HEK293 (cell line): ENCODE measurements around the gene RAMP3.

Experiments used
- CTCF ChIA-PET: fragments of 350-600 bp; formaldehyde crosslinking; extraction: SDS; loops from one replicate; lab custom pipeline; 2021; ENCODE audit warnings: antibody characterized with exemption; lab: Yijun Ruan, JAX
- POLR2A ChIA-PET: fragments of 300-600 bp; formaldehyde crosslinking; extraction: SDS; loops from one replicate; lab custom pipeline; 2020; ENCODE audit warnings: antibody characterized with exemption, inconsistent platforms; lab: Yijun Ruan, JAX
- H3K27ac ChIP-seq: fragments of 200-500 bp; sonication (Bioruptor generic); 2 replicates; pipeline ENCODE4 v1.5.1; 2014; ENCODE audit warnings: low read depth, low read length, control low read depth, inconsistent platforms; ENCODE audit errors: extremely low read depth
- H3K36me3 ChIP-seq, 2 experiments: fragments of 200-500 bp in 1 of 2; sonication (Bioruptor generic) in 1 of 2; 1 replicate in 1 of 2; 2 replicates in 1 of 2; pipeline ENCODE4 v1.5.1; 2014 to 2017; ENCODE audit warnings: inconsistent platforms in 2 of 2, low read length in 2 of 2; ENCODE audit not compliant: control insufficient read depth in 2 of 2, insufficient read depth in 1 of 2
- H3K4me1 ChIP-seq: fragments of 200-500 bp; sonication (Bioruptor generic); 2 replicates; pipeline ENCODE4 v1.5.1; 2014; ENCODE audit warnings: mild to moderate bottlenecking, low read length, inconsistent platforms; ENCODE audit not compliant: control insufficient read depth, insufficient read depth
- H3K4me3 ChIP-seq: 2 replicates; pipeline ENCODE4 v1.5.1; 2011; ENCODE audit warnings: low read depth, mild to moderate bottlenecking, control low read depth, low read length, moderate library complexity
- H3K9me3 ChIP-seq: fragments of 200-500 bp; sonication (Bioruptor generic); 2 replicates; pipeline ENCODE4 v1.5.1; 2014; ENCODE audit warnings: low read depth, low read length, inconsistent platforms; ENCODE audit not compliant: control insufficient read depth, insufficient read depth
- BCL11B ChIP-seq: fragments of 450-650 bp; formaldehyde crosslinking; IDR thresholded peaks from 2 replicates; pipeline ENCODE4 v1.5.1; 2016; ENCODE audit warnings: low read depth, missing biosample characterization, missing genetic modification characterization
- HOXA7 ChIP-seq: sonication (generic); formaldehyde crosslinking; IDR thresholded peaks from 2 replicates; pipeline ENCODE4 v1.8.1; 2022; ENCODE audit warnings: missing genetic modification reagents, borderline replicate concordance
- OVOL3 ChIP-seq: fragments of 450-650 bp; formaldehyde crosslinking; IDR thresholded peaks from 2 replicates; pipeline ENCODE4 v1.5.1; 2016; ENCODE audit warnings: missing biosample characterization, missing genetic modification characterization
- ZBTB1 ChIP-seq: fragments of 450-650 bp; formaldehyde crosslinking; IDR thresholded peaks from 2 replicates; pipeline ENCODE4 v1.5.1; 2016; ENCODE audit warnings: missing biosample characterization, missing genetic modification characterization
- ZEB2 ChIP-seq: fragments of 450-650 bp; formaldehyde crosslinking; IDR thresholded peaks from 2 replicates; pipeline ENCODE4 v1.5.1; 2016; ENCODE audit warnings: missing biosample characterization, missing genetic modification characterization
- ZNF112 ChIP-seq: fragments of 450-650 bp; formaldehyde crosslinking; IDR thresholded peaks from 2 replicates; pipeline ENCODE4 v1.5.0; 2017; ENCODE audit warnings: missing biosample characterization, missing genetic modification characterization
- ZNF121 ChIP-seq: fragments of 450-650 bp; formaldehyde crosslinking; IDR thresholded peaks from 2 replicates; pipeline ENCODE4 v1.5.1; 2016; ENCODE audit warnings: missing biosample characterization, missing genetic modification characterization
- ZNF140 ChIP-seq: fragments of 450-650 bp; formaldehyde crosslinking; IDR thresholded peaks from 2 replicates; pipeline ENCODE4 v1.5.1; 2016; ENCODE audit warnings: missing biosample characterization, missing genetic modification characterization
- ZNF174 ChIP-seq: fragments of 450-650 bp; formaldehyde crosslinking; IDR thresholded peaks from 2 replicates; pipeline ENCODE4 v1.5.0; 2017; ENCODE audit warnings: missing biosample characterization, mild to moderate bottlenecking, missing genetic modification characterization
- ZNF2 ChIP-seq: fragments of 450-650 bp; formaldehyde crosslinking; IDR thresholded peaks from 2 replicates; pipeline ENCODE4 v1.5.1; 2016; ENCODE audit warnings: missing biosample characterization, missing genetic modification characterization
- ZNF211 ChIP-seq: fragments of 450-650 bp; formaldehyde crosslinking; IDR thresholded peaks from 2 replicates; pipeline ENCODE4 v1.5.1; 2016; ENCODE audit warnings: low read depth, missing biosample characterization, missing genetic modification characterization
- ZNF341 ChIP-seq: fragments of 450-650 bp; formaldehyde crosslinking; IDR thresholded peaks from 2 replicates; pipeline ENCODE4; 2016; ENCODE audit warnings: low read depth, missing biosample characterization, missing genetic modification characterization
- ZNF426 ChIP-seq: fragments of 450-650 bp; formaldehyde crosslinking; IDR thresholded peaks from 2 replicates; pipeline ENCODE4 v1.5.1; 2017; ENCODE audit warnings: missing biosample characterization, missing genetic modification characterization, mild to moderate bottlenecking, inconsistent platforms, moderate library complexity
- ZNF600 ChIP-seq: fragments of 450-650 bp; formaldehyde crosslinking; IDR thresholded peaks from 2 replicates; pipeline ENCODE4 v1.5.1; 2016; ENCODE audit warnings: missing biosample characterization, missing genetic modification characterization
- ZNF664 ChIP-seq: fragments of 450-650 bp; formaldehyde crosslinking; IDR thresholded peaks from 2 replicates; pipeline ENCODE4 v1.5.1; 2016; ENCODE audit warnings: missing biosample characterization, missing genetic modification characterization
- TF ChIP-seq, protein P1 (sequence below): fragments of 450-650 bp; formaldehyde crosslinking; IDR thresholded peaks from 2 replicates; pipeline ENCODE4 v1.5.1; 2016; ENCODE audit warnings: missing biosample characterization, missing genetic modification characterization
- TF ChIP-seq, protein P2 (sequence below): fragments of 450-650 bp; formaldehyde crosslinking; IDR thresholded peaks from 2 replicates; pipeline ENCODE4 v1.5.1; 2016; ENCODE audit warnings: missing biosample characterization, missing genetic modification characterization
- TF ChIP-seq, protein P3 (sequence below): fragments of 450-650 bp; formaldehyde crosslinking; conservative IDR thresholded peaks from 2 replicates; pipeline ENCODE4 v1.5.1; 2016; ENCODE audit warnings: low read depth, missing biosample characterization, missing genetic modification characterization

RAMP3 gene

DNA sequence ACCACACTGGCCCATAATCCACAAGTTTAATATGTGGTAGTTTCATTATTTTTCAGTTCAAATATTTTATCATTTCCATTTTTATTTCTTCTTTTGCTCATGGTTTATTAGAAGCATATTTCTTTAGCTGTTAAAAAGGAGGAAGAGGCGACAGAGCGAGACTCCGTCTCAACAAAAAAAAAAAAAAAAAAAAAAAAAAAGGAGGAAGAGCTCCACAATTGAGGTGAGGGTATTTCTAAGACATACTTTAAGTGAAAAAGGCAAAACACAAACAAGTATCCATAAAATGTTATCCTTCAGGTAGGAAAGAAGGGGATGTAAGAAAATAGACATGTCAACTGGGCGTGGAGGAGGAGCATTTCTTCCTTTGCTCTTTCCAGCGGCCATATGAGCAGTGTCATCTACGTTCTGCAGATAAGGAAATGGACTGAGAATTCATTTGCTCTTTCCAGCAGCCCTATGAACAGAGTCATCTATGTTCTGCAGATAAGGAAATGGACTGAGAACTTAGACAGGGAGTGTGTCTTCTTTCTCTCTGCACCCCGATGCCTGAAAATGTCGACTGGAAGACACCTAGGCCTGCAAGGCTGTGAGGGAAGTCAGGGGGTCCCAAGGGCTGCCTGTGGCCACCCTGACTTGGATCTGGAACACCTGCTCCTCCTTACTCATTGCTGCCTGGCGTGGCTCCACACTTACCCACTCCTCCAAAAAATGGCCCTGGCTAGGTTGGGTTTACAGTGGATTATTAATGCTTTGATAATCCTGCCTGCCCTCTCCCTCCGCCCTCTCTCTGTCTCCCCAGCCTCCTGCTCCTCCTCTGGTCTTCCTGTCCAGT, 18.9 kb upstream of the RAMP3 start (continued):
- TF ChIP-seq ZNF140 (tag by site-specific recombination) (no peak), ZNF426 (tag by site-specific recombination) (no peak), BCL11B (tag by site-specific recombination) (no peak), ZNF341 (no peak)

DNA sequence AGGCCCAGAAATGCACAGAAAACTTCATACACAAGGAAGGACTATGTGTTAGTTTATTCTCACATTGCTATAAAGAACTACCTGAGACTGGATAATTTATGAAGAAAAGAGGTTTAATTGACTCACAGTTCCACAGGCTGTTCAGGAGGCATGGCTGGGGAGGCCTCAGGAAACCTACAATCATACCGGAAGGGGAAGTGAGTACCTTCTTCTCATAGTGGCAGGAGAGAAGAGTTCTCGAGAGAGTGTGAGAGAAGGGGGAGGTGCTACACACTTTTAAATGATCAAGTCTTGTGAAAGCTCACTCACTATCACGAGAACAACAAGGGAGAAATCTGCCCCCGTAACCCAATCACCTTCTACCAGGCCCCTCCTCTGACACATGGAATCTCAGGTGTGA, 16.8 kb upstream of the RAMP3 start:
- H3K27ac ChIP-seq, result no peak overlapping the region
- POLR2A ChIA-PET, result no interaction called here

More for the DNA sequence above, 16.8 kb upstream of the RAMP3 start:
- Histone ChIP-seq H3K4me3 (no peak overlapping the region), H3K4me1 (no peaks in the 10 kb centered on the region), H3K9me3 (no peaks in the 10 kb centered on the region), H3K36me3 (no peaks in the 10 kb centered on the region)
- TF ChIP-seq, protein P1, sequence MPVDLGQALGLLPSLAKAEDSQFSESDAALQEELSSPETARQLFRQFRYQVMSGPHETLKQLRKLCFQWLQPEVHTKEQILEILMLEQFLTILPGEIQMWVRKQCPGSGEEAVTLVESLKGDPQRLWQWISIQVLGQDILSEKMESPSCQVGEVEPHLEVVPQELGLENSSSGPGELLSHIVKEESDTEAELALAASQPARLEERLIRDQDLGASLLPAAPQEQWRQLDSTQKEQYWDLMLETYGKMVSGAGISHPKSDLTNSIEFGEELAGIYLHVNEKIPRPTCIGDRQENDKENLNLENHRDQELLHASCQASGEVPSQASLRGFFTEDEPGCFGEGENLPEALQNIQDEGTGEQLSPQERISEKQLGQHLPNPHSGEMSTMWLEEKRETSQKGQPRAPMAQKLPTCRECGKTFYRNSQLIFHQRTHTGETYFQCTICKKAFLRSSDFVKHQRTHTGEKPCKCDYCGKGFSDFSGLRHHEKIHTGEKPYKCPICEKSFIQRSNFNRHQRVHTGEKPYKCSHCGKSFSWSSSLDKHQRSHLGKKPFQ (tag by site-specific recombination), result no peak
- TF ChIP-seq ZNF2 (tag by site-specific recombination), result no peak
- TF ChIP-seq ZNF121 (tag by site-specific recombination), result no peak
- TF ChIP-seq ZNF112 (tag by site-specific recombination), result no peak
- no peak for TF ChIP-seq ZBTB1 (tag by site-specific recombination)
- TF ChIP-seq ZEB2 (tag by site-specific recombination), result no peak
- no peak for TF ChIP-seq ZNF600 (tag by site-specific recombination)
- no peak for TF ChIP-seq ZNF211 (tag by site-specific recombination)
- no peak for TF ChIP-seq ZNF174 (tag by site-specific recombination)
- TF ChIP-seq, protein P2, sequence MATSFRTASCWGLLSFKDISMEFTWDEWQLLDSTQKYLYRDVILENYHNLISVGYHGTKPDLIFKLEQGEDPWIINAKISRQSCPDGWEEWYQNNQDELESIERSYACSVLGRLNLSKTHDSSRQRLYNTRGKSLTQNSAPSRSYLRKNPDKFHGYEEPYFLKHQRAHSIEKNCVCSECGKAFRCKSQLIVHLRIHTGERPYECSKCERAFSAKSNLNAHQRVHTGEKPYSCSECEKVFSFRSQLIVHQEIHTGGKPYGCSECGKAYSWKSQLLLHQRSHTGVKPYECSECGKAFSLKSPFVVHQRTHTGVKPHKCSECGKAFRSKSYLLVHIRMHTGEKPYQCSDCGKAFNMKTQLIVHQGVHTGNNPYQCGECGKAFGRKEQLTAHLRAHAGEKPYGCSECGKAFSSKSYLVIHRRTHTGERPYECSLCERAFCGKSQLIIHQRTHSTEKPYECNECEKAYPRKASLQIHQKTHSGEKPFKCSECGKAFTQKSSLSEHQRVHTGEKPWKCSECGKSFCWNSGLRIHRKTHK, result no peak
- TF ChIP-seq ZNF664 (tag by site-specific recombination), result no peak
- TF ChIP-seq HOXA7 (CRISPR knock-in tag), result no peak
- TF ChIP-seq OVOL3 (tag by site-specific recombination), result no peak
- TF ChIP-seq, protein P3, sequence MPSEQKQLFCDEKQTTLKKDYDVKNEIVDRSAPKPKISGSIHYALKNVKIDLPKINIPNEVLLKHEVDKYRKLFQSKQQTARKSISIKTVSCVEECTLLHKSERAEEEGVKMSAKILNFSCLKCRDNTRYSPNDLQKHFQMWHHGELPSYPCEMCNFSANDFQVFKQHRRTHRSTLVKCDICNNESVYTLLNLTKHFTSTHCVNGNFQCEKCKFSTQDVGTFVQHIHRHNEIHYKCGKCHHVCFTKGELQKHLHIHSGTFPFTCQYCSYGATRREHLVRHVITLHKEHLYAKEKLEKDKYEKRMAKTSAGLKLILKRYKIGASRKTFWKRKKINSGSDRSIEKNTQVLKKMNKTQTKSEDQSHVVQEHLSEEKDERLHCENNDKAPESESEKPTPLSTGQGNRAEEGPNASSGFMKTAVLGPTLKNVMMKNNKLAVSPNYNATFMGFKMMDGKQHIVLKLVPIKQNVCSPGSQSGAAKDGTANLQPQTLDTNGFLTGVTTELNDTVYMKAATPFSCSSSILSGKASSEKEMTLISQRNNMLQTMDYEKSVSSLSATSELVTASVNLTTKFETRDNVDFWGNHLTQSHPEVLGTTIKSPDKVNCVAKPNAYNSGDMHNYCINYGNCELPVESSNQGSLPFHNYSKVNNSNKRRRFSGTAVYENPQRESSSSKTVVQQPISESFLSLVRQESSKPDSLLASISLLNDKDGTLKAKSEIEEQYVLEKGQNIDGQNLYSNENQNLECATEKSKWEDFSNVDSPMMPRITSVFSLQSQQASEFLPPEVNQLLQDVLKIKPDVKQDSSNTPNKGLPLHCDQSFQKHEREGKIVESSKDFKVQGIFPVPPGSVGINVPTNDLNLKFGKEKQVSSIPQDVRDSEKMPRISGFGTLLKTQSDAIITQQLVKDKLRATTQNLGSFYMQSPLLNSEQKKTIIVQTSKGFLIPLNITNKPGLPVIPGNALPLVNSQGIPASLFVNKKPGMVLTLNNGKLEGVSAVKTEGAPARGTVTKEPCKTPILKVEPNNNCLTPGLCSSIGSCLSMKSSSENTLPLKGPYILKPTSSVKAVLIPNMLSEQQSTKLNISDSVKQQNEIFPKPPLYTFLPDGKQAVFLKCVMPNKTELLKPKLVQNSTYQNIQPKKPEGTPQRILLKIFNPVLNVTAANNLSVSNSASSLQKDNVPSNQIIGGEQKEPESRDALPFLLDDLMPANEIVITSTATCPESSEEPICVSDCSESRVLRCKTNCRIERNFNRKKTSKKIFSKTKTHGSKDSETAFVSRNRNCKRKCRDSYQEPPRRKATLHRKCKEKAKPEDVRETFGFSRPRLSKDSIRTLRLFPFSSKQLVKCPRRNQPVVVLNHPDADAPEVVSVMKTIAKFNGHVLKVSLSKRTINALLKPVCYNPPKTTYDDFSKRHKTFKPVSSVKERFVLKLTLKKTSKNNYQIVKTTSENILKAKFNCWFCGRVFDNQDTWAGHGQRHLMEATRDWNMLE (tag by site-specific recombination), result no peak
- no peak for TF ChIP-seq ZNF140 (tag by site-specific recombination)
- CTCF ChIA-PET, result interaction anchor here (0.6 to 2.1 kb wide), 2 partner anchors 30 to 167 kb away, joined by 3 to 7 read pairs; no protein-coding TSS in a partner anchor
